C4-2B (cell line): Measurements from ENCODE around the gene SCAANT1.

Source experiments
- ZFX ChIP-seq: fragments of 450-650 bp; IDR thresholded peaks from 2 replicates; pipeline ENCODE4 v1.6.1; 2017
- TF ChIP-seq, protein P1 (sequence below): fragments of 450-650 bp; conservative IDR thresholded peaks from 2 replicates; pipeline ENCODE4 v1.5.1; 2017; ENCODE audit warnings: mild to moderate bottlenecking

- TF ChIP-seq, protein P1, sequence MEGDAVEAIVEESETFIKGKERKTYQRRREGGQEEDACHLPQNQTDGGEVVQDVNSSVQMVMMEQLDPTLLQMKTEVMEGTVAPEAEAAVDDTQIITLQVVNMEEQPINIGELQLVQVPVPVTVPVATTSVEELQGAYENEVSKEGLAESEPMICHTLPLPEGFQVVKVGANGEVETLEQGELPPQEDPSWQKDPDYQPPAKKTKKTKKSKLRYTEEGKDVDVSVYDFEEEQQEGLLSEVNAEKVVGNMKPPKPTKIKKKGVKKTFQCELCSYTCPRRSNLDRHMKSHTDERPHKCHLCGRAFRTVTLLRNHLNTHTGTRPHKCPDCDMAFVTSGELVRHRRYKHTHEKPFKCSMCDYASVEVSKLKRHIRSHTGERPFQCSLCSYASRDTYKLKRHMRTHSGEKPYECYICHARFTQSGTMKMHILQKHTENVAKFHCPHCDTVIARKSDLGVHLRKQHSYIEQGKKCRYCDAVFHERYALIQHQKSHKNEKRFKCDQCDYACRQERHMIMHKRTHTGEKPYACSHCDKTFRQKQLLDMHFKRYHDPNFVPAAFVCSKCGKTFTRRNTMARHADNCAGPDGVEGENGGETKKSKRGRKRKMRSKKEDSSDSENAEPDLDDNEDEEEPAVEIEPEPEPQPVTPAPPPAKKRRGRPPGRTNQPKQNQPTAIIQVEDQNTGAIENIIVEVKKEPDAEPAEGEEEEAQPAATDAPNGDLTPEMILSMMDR, result no peak
- TF ChIP-seq ZFX, result no peak
Measured at GRCh38 chr3:63877737-63878393, 34.3 kb downstream of the SCAANT1 start.
